Epithelial cell of esophagus (primary cell): ENCODE results near the gene PDS5A.

ENCODE experiments used
- DNase-seq: peaks from one replicate; pipeline ENCODE4 v3.0.0; 2010; ENCODE audit warnings: low read depth
- H3K4me3 ChIP-seq: 2 replicates; pipeline ENCODE4 v1.5.1; 2011; ENCODE audit warnings: mild to moderate bottlenecking, low read length, control low read depth
- TF ChIP-seq, protein P1 (sequence below): IDR thresholded peaks from 2 replicates; pipeline ENCODE4 v1.5.1; 2011; ENCODE audit warnings: low read depth, mild to moderate bottlenecking, low read length, control low read depth, inconsistent platforms; ENCODE audit not compliant: insufficient read depth; ENCODE audit errors: missing control alignments

PDS5A gene

DNA sequence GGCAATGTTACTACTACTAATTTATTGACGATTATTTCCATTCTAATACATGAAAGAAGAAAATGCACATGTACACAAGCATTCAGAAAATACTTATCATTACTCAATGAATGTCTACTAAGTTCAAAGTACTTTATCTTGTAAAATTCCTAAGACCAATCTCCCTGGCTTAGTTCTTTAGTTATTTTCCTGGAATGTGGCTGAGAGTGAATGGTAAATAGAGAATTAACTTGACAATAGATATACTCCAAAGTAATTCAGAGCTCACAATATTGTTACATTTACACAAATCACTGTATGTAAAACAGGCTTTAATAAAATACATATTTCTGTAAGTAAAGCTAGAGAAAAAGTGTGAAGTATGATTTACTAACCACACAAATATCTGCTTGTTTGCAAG, 79.7 kb downstream of the PDS5A start:
- TF ChIP-seq, protein P1, sequence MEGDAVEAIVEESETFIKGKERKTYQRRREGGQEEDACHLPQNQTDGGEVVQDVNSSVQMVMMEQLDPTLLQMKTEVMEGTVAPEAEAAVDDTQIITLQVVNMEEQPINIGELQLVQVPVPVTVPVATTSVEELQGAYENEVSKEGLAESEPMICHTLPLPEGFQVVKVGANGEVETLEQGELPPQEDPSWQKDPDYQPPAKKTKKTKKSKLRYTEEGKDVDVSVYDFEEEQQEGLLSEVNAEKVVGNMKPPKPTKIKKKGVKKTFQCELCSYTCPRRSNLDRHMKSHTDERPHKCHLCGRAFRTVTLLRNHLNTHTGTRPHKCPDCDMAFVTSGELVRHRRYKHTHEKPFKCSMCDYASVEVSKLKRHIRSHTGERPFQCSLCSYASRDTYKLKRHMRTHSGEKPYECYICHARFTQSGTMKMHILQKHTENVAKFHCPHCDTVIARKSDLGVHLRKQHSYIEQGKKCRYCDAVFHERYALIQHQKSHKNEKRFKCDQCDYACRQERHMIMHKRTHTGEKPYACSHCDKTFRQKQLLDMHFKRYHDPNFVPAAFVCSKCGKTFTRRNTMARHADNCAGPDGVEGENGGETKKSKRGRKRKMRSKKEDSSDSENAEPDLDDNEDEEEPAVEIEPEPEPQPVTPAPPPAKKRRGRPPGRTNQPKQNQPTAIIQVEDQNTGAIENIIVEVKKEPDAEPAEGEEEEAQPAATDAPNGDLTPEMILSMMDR, result no peak
- no peak for DNase-seq
- no peak overlapping the region for H3K4me3 ChIP-seq

DNA sequence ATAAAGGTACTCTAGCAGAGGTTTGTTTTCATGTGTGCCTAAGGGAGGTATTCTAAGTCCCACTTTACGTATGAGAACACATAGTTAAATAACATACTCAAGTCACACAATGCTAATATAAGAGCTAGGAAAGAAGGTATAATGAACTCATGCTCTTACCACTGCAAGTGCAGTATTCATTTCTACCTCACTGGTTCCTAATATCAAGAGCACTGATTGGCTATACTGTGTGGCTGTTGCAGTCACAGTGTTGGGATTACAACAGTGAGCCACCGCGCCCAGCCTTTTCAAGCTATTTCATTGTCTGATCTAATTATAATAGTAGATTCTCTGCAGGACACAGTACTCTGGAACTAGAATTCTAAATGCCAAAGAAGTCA, 84.0 kb downstream of the PDS5A start:
- H3K4me3 ChIP-seq, result no peak overlapping the region
- no peak for DNase-seq
- TF ChIP-seq, protein P1, result no peak

DNA sequence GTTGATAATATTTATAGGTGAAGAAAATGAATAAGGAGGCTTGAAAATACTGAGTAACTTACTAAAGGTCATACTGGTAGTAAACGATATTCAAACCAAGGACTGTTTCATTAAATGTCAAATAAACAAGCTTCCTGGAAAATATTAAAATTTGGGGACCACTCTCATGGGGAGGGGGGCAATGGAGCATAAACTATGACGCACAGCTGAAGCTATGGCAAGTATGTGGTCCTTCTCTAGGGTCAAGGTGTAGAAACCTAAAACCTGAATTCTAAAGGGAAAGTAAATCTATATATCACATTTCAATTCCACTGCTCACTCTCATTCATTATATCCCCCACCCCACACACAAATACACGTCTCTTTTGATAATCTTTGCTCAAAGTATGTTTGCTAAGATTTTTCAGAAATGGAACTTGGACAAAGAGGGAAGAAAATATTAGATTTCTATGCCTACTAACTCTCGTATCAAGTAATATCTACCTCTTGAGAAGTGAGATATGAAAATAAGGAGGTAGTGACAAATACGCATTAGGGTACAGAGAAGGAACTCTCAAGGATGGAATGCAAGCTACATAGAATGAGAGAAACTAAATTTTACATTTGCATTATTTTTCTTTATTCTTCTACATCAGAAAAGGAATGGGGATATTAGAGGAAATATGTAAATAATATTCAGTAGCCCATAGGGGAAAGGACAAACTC, 84.6 kb downstream of the PDS5A start:
- TF ChIP-seq, protein P1, result no peak
- H3K4me3 ChIP-seq, result no peak overlapping the region
- no peak for DNase-seq

DNA sequence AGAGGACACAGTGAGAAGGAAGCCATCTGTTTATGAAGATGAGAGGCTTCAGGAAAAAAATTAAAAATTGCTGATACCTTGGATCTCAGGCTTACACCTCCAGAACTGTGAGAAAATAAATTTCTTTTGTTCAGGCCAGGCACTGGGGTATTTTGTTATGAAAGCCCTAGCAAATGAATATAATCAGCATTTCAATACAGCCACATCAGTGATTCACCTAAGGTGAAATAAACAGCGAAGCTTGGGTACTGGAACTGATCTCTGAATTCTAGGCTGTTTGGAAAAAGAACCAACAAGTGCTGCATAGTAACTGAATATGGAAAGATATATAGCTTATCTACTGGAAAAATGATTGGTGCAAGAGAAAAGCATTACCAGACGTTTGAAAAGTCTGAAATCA, 88.5 kb downstream of the PDS5A start:
- H3K4me3 ChIP-seq, result no peak overlapping the region
- TF ChIP-seq, protein P1, result no peak

DNA sequence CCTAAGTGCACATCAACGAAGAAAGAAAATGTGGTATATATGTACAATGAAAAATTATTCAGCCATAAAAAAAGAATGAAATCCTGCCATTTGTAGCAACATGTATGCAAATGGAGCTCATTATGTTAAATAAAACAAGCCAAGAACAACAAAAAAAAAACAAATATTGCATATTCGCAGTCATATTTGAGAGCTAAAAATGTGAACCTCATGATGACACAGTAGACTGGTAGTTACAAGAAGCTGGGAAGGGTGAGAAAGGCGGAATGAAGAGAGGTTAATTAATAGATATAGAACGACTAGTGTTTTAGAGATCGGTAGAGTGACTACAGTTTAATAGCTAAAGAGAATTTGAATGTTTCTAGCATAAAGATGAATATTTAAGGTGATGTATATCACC, 89.2 kb downstream of the PDS5A start:
- TF ChIP-seq, protein P1, result no peak
- H3K4me3 ChIP-seq, result no peak overlapping the region
- DNase-seq, result no peak

More for the DNA sequence above, 88.5 kb downstream of the PDS5A start:
- no peak for DNase-seq

DNA sequence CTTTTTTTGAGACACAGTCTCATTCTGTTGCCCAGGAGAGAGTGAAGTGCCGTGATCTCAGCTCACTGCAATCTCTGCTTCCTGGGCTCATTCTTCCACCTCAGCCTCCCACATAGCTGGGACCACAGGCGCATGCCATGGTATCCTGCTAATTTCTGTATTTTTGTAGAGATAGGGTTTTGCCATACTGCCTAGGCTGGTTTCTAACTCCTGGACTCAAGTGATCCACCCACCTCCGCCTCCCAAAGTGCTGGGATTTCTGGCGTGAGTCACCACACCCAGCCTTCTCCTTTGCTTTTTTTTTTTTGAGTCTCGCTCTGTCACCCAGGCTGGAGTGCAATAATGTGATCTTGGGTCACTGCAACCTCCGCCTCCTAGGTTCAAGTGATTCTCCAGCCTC, 94.1 kb downstream of the PDS5A start:
- peak; percentile 38 for DNase-seq
- no peak overlapping the region for H3K4me3 ChIP-seq
- TF ChIP-seq, protein P1, result no peak

DNA sequence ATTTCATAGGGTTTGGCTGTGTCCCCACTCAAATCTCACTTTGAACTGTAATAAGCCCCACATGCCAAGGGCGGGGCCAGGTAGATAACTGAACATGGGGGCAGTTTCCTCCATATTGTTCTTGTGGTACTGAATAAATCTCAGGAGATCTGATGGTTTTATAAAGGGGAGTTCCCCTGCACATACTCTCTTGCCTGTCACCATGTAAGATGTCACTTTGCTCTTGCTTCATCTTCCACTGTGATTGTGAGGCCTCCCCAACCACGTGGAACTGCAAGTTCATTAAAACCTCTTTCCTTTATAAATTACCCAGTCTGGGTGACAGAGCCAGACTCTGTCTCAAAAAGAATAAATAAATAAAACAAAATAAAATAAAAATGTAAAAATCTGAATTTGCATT, 95.9 kb downstream of the PDS5A start:
- TF ChIP-seq, protein P1, result no peak
- H3K4me3 ChIP-seq, result no peak overlapping the region
- no peak for DNase-seq
